GM19397 (cell line): ENCODE results near the gene SCAF11.

Source experiments
- ATAC-seq: cut with Tn5 transposase; IDR thresholded peaks from one replicate; pipeline ENCODE4 v1.9.1; 2021; ENCODE audit warnings: mild to moderate bottlenecking, moderate library complexity; ENCODE audit not compliant: unreplicated experiment

Gene SCAF11

DNA sequence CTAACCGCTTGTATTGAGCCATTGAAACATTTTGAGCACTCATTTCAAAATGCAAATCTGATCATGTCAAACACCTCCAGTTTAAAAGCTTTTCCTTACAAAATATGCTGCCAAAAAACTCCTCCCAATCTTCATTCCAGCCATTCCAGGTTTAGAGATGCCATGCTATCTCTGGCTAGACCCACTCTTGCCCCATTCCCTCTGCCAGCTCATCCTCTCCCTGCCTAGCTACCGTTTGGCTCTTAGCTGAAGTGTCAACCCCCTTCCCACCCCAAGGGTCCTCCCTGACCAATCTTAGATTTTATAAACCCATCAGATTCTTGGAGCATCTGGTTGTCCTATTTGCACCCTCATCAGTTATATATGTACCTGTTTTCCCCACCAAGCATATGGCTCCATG, 75.0 kb downstream of the SCAF11 start:
- no peak for ATAC-seq

GRCh38 chr12:45914090-45914489, 76.3 kb downstream of the SCAF11 start:
- peak; percentile 59 for ATAC-seq

DNA sequence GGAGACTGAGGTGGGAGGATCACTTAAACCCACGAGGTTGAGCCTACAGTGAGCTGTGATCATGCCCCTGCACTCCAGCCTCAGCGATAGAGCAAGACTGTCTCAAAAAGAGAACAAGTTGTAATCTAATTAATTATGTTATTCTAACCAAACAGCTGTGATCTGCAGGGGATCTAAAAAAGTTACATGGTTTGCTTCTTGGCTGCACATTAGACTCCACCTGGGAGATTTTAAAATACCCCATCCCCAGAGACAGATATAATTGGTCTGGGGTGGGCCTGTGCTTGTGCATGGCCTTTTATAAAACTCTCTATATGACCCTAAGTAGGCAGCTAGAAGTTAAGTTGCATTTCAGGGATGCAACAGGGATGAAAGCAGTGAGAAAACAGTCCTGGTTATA, 76.7 kb downstream of the SCAF11 start:
- no peak for ATAC-seq

DNA sequence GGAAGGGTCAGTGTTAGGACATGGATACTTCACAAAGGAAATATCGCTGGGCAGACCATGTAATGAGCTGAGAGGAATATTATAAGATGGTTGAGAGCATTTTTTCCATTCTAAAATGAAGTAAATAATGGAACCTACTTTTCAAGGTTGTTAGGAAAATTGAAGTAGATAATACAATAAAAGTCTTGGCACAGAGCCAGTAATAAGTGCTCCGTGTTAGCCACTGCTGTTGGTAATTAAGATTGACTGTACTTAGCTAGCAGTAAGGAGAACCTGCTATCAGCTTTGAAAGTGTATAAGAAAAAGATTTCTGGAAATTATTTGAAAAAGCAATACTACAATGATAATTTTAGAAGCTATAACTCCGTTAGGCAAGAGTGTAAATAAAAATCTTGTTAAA, 77.6 kb downstream of the SCAF11 start:
- no peak for ATAC-seq

- ATAC-seq = no peak
Observed at GRCh38 chr12:45909041-45909713, 81.2 kb downstream of the SCAF11 start.

DNA sequence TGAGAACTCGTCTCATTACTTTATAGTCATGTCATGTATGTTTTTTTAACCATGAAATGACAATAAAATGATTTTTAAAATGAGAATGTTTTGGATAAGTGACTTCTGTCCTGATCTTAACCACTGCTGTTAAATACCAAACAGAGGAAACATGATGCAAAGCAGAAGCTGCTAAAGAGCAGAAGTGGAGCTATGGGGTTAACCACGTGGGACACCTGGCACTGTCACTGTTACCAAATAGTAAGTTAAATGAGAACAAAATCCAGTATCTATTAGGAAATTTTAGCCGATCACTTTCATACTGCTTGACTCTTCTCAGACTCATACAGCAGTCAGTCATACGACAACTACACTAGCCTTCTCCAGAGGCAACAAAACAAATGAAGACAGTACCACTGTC, 82.4 kb downstream of the SCAF11 start:
- ATAC-seq = peak; percentile 90

DNA sequence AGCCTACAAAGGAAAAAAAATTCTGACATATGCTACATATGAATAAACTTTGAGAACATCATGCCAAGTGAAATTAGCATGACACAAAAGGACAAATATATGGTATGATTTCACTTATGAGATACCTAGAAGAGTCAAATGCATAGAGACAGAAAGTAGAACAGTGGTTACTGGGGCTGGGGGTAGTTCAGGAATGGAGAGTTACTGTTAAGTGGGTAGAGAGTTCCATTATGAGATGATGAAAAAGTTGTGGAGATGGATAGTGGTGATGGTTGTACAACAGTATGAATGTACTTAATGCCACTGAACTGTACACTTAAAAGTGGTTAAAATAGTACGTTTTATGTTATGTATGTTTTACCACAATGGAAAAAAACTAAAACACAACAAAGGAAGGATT, 92.3 kb downstream of the SCAF11 start:
- no peak for ATAC-seq

- no peak for ATAC-seq
Observed at GRCh38 chr12:45895961-45896360, 94.4 kb downstream of the SCAF11 start.

GRCh38 chr12:45893240-45893639, 97.1 kb downstream of the SCAF11 start:
- ATAC-seq = no peak

- ATAC-seq = no peak
Observed at GRCh38 chr12:45890276-45890675, 100.1 kb downstream of the SCAF11 start.

DNA sequence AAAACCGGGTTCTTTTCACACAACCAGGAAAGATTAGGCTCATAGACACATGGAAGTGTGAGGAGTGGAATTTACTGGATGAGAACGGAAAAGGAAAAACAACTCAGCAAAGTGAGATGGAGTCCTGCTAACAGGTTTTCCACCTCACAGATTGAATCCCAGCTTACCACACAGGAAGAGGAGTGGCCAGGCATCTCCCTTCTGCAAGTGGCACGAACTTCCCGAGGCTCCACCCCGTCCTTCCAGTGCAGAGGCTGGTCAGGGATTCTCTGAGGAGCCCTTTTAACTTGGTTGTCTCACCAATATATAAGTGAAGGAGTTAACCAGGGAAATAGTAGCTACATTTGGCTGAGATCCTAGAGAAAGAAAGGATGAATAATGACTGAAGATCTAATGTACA, 102.8 kb downstream of the SCAF11 start:
- ATAC-seq = no peak

DNA sequence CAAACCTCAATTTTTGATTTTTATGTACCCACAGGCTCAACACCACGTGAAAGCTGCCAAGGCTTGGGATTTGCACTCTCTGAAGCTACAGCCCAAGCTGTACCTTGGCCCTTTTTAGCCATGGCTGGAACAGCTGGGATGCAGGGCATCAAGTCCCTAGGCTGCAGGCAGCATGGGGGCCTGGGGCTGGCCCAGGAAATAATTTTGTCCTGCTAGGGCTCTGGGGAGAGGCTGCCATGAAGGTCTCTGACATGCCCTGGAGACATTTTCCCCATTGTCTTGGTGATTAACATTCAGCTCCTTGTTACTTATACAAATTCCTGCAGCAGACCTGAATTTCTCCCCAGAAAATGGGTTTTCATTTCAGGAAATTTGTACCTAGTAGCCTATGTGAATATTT, 103.7 kb downstream of the SCAF11 start:
- ATAC-seq = no peak

- no peak for ATAC-seq
Observed at GRCh38 chr12:45883187-45883586, 107.2 kb downstream of the SCAF11 start.

DNA sequence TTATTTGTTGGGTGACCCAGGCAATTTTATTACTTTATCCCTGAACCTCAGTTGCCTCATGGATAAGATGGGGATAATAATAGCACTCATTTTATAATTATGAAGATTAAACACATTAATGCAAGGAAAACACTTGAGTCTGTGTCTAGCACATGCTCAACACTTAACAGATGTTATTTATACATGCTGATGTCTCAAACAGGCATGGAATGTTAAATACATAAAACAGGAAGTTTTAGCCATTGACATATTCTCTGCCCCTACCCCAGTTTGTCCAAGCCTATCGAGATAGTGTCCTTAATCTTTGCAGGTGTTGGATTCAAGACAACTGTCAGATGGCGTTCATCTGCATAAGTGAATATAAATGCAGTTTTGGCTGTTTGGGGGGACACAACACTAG, 109.8 kb downstream of the SCAF11 start:
- no peak for ATAC-seq

GRCh38 chr12:45879363-45879895, 110.9 kb downstream of the SCAF11 start:
- ATAC-seq = no peak

DNA sequence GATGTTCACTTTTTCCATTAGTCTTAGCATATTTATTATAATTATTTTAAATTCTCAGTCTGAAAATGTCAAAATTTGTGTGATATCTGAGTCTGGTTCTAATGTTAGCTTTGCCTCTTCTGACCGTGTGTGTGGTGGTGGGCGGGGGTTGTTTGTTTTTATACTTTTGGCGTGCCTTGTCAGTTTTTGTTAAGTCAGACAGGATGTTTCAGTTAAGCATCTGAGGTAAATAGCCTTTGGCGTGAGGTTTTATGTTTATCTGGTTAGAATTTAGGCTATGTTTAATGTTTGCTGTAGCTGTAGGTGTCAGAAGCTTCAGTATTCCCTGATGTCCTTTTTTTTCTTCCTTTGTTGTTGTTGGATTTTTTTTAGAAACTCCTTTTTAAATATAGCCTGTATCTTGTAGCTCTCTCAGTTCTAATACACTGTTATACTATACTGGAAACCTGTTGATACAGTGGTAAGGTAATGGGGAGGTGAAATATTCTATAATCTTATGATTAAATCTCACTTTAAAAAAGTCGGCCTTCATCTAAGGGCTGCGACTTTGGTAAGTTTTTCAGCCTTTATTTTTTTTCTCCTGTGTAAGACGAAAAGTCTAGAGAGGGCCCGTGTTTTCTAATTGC, 111.6 kb downstream of the SCAF11 start:
- ATAC-seq = no peak

DNA sequence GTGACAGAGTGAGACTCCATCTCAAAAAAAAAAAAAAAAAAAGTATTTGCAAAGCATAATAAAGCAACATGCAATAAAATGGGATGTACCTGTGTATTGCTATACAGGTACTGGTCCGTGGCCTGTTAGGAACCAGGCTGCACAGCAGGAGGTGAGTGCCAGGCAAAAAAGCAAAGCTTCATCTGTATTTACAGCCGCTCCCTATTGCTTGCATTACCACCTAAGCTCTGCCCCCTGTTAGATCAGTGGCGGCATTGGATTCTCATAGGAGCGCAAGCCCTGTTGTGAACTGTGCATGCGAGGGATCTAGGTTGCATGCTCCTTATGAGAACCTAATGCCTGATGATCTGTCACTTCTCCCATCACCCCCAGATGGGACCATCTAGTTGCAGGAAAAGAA, 113.3 kb downstream of the SCAF11 start:
- ATAC-seq = no peak

GRCh38 chr12:45872446-45872845, 117.9 kb downstream of the SCAF11 start:
- ATAC-seq = no peak
